Activated CD8-positive, alpha-beta memory T cell treated with anti-CD3 and anti-CD28 coated beads for 36 hours (primary cell): ENCODE measurements around the gene SP140L. TPM values are rescaled to one million over a fixed set of nuclear protein-coding genes. Genes with fewer than 3 reads are reported as not detected.
"Not testable (repeated sequence)": the region's sequence is repeated elsewhere in the genome, so short reads cannot be mapped to it uniquely, and the experiment has no call there.

Source experiments
- CTCF ChIA-PET: fragments of 350-600 bp; sonication (Branson Sonifier 250); formaldehyde crosslinking; loops from one replicate; lab custom pipeline; 2021; ENCODE audit warnings: antibody characterized with exemption; lab: Charles Lee
- POLR2A ChIA-PET: fragments of 350-600 bp; sonication (Branson Sonifier 250); formaldehyde crosslinking; loops from one replicate; lab custom pipeline; 2021; ENCODE audit warnings: antibody characterized with exemption; lab: Charles Lee
- total RNA-seq, 2 experiments: library from RNA; stranded (reverse); gene quantifications; one replicate each; pipeline ENCODE4 v1.2.3, GENCODE V29; 2021

The SP140L gene
- total RNA-seq, 2 experiments from 2014 or later = 26.7 to 27.3 TPM

GRCh38 chr2:230322561-230323384 is 4.2 kb upstream of the SP140L start:
- ChIA-PET POLR2A (no interaction called here), CTCF (no interaction called here)

DNA sequence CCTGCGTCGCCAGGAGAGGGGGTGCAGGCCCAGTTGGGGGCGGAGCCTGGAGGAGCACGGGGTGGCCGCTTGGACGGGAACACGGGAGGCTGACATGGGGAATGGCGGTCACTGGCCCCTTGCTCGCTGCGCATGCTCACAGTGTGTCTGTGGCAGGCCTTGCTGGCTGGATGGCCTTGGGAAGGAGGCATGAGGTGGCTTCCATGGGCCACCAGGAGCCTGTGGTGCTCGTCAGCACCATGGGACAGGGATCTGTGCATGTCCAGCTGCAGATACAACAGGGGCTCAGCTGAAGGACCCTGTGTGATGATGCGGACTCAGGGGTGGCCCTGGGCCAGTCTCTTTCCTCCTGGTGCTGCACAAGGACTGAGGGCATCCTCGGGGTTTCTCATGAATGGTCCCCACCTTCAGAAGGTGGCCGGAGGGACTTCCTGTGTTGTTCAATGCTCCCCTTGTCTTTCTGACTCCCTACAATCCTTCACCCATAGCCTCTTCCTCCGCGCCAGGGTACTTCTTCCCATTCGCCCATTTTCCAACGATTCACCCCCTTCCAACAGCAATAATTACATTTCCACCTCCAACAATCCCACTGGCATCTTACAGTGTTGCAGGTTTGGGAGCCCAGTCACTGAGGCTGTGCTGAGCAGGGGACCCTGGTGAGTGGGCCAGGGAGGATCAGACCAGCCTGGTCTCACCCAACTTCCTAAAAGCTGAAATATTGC is 3.4 kb upstream of the SP140L start:
- POLR2A ChIA-PET = no interaction called here
- CTCF ChIA-PET = interaction anchor here (0.7 kb wide), 1 partner anchor 21 kb away, joined by 3 read pairs; no protein-coding TSS in a partner anchor

DNA sequence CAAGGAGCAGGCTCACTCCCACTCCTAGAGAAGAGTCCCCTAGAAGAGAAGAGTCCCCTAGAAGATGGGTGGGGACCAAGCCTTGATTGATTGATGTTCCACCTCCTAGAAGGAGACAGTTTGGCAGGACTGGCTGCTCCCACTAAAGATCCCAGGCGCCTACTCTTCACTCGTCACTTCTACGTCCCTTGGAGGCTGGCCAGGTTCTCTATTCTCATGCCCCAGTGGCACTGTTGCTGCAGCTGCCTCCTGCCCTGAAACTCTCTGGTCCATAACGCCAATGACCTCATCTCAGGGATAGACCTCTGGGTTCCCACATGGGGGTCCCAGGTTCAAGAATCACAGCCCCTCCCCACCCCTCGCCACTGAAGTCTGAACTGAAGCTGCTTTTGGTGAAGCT is 2.5 kb upstream of the SP140L start:
- ChIA-PET CTCF (interaction anchor here (0.7 kb wide), 1 partner anchor 20 kb away, joined by 3 read pairs; no protein-coding TSS in a partner anchor), POLR2A (interaction anchor here (0.6 kb wide), 1 partner anchor 253 kb away, joined by 4 read pairs; no protein-coding TSS in a partner anchor)

- POLR2A ChIA-PET = interaction anchor here (0.6 kb wide), 2 partner anchors 120 to 147 kb away, joined by 3 to 6 read pairs; no protein-coding TSS in a partner anchor
- CTCF ChIA-PET = no interaction called here
Measured at GRCh38 chr2:230325316-230326243, 1.4 kb upstream of the SP140L start.

DNA sequence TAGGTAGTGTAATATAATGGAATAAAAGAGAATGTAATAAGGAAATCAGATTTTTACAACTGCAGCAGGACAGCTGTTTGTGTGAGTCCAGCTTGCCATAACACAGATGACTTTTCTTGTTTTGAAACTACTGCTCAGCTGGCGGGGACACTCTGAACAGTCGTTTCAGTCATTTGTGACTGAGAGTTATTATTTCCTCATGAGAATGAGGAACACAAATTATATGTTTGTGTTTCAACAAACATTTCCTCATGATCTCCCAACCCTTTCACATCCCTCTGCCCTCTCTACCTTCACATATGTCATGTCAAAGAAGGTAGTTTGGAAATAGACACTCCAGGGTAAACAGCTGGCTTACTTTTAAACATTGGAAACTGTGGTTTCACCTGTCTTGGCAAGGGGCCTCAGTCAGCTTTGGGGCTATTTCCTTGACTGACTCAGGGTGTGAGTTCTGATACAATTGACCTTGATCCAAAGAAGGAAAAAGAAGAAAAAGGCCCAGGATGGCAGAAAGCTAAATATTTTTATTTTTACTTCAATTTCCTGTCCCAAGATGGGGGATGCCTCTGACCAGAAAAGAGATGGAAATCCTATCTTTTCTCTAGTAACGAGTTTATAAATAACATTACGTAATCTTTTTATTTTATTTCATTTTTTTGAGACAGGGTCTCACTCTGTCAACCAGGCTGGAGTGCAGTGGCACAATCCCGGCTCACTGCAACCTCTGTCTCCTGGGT is 593 bp downstream of the SP140L start:
- ChIA-PET POLR2A (interaction anchor here (0.6 to 1.5 kb wide), 5 partner anchors 8 to 445 kb away, joined by 3 to 7 read pairs (median 4); no protein-coding TSS in a partner anchor), CTCF (no interaction called here)

- CTCF ChIA-PET = interaction anchor here (0.6 kb wide), 1 partner anchor 138 kb away, joined by 3 read pairs; no protein-coding TSS in a partner anchor
- POLR2A ChIA-PET = no interaction called here
Measured at GRCh38 chr2:230328155-230328458, 1.1 kb downstream of the SP140L start.

GRCh38 chr2:230329946-230330605 is 3.1 kb downstream of the SP140L start:
- POLR2A ChIA-PET = no interaction called here
- CTCF ChIA-PET = interaction anchor here (0.6 kb wide), 1 partner anchor 458 kb away, joined by 6 read pairs; no protein-coding TSS in a partner anchor

DNA sequence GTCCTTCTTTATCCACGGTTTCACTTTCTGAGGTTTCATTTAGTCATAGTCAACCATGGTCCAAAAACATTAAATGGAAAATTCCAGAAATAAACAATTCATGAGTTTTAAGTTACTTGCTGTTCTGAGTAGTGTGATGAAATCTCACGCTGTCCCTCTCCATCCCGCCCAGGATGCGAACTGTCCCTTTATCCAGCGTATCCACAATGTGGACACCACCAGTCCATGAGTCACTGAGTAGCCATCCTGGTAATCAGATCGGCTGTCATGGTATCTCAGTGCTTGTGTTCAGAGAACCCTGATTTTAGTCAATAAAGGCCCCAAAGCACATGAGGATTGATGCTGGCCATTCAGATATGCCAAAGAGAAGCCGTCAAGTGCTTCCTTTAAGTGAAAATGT is 3.7 kb downstream of the SP140L start:
- ChIA-PET CTCF (no interaction called here), POLR2A (no interaction called here)

DNA sequence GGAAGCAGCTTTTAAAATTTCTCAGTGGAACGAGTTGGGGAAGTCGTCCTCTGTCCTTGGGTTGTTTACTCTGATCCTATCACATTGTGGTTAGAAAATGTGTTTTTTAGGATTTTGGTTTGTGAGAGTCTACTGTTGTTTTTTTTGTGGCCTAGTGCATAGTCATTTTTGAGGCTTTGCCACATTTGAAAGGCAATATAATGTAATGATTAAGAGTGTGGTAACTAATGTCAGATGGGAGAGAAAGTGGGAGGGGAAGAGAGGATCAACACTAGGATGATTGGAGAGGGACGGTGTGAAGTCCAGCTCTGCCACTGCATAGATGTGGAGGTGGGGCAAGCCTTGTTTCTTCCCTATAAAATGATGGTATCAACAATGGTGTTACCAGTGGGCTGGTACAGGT is 8.5 kb downstream of the SP140L start:
- ChIA-PET POLR2A (interaction anchor here (1.3 kb wide), 1 partner anchor 8 kb away, joined by 4 read pairs; no protein-coding TSS in a partner anchor), CTCF (no interaction called here)

- POLR2A ChIA-PET = interaction anchor here (1.3 kb wide), 1 partner anchor 9 kb away, joined by 4 read pairs; no protein-coding TSS in a partner anchor
- CTCF ChIA-PET = no interaction called here
Measured at GRCh38 chr2:230335864-230336506, 9.0 kb downstream of the SP140L start.

GRCh38 chr2:230341936-230342528 is 15.0 kb downstream of the SP140L start:
- CTCF ChIA-PET, POLR2A ChIA-PET: not testable (repeated sequence)

GRCh38 chr2:230343041-230343624 is 16.1 kb downstream of the SP140L start:
- POLR2A ChIA-PET, CTCF ChIA-PET: not testable (repeated sequence)

GRCh38 chr2:230343747-230344146 is 16.8 kb downstream of the SP140L start:
- POLR2A ChIA-PET = no interaction called here
- CTCF ChIA-PET = interaction anchor here (0.6 kb wide), 1 partner anchor 20 kb away, joined by 3 read pairs; no protein-coding TSS in a partner anchor

GRCh38 chr2:230346465-230346864 is 19.5 kb downstream of the SP140L start:
- ChIA-PET CTCF (no interaction called here), POLR2A (no interaction called here)

GRCh38 chr2:230346921-230347533 is 20.0 kb downstream of the SP140L start:
- POLR2A ChIA-PET = interaction anchor here (0.9 kb wide), 1 partner anchor 20 kb away, joined by 4 read pairs; the partner anchor contains the start of gene SP140L
- CTCF ChIA-PET = no interaction called here

DNA sequence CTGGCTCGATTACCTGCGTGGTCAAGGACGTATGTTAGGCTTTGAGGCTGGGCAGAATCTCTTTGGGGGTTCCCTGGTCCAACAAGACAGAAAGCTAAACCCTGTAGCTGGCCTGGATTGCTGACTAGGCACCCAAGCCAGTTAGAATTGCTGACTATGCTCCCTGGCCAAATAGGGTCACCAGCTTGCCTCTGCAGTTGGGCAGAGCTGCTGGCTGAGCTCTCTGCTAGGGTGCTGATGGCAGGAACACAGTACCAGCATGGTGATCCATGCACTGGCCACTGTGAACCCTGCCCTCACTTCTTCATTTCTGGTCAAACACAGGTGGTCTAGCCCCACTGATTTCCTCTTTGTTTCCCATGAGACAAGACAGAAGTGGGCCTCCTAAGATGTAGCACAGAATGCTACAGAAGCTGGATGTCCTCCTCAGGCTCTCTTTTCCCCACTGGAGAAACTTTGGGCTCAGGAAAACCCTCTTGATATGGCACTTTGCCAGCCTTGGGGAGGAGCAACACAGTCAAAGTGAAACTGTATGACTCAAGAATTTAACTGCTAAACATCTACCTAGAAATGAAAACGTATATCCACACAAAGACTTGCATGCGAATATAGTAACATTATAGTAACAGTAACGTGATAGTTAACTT is 20.8 kb downstream of the SP140L start:
- CTCF ChIA-PET = no interaction called here
- POLR2A ChIA-PET = interaction anchor here (0.9 kb wide), 1 partner anchor 21 kb away, joined by 4 read pairs; the partner anchor contains the start of gene SP140L
